Measurements from ENCODE around the gene ZMIZ1.

DNA sequence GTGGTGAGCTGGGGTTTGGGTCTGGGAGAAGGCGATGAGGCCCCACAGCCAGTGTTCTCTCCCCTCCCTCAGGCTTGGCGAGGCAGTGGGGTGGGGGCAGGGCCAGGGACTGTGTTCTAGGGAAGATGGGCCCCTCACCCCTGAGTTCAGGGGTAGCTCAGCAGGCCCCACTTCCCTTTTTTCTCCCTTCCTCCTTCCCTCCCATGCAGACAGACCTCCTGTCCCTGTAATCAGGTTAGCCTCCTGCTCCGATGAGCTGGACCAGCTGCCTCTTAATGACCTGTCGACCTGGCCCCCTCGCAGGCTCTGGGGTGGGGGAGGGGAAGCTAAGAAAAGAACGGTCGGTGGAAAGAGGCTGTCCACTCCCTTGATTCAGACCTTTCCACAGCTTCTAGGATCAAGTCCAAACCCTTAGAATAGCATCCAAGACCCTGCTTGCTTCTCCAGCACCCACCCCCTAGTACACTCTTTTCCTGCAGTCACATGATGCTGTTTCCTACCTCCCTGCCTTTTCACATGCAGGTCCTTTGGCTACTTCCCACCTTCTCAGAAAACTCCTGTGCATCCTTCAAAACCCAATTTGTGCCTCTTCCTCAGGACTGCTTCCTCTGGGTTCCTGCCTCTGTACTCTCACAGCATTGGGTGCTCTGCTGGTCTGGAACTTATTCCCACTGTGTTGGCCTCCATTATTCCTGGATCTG is 64.1 kb downstream of the ZMIZ1 start:
- no peak for TF ChIP-seq TRIM28 (IDR thresholded peaks at IDR 0.05; ENCODE audit: borderline replicate concordance, low read length)
- TF ChIP-seq ZNF140 (tag by site-specific recombination; IDR thresholded peaks at IDR 0.05): no peak
- TF ChIP-seq ZNF391 (tag by site-specific recombination; IDR thresholded peaks at IDR 0.05; ENCODE audit: borderline replicate concordance, low read depth): no peak
- no peak for TF ChIP-seq ZNF521 (tag by site-specific recombination; IDR thresholded peaks at IDR 0.05)
- no peak for TF ChIP-seq ZBTB48 (tag by site-specific recombination; IDR thresholded peaks at IDR 0.05)
- TF ChIP-seq, protein P1, sequence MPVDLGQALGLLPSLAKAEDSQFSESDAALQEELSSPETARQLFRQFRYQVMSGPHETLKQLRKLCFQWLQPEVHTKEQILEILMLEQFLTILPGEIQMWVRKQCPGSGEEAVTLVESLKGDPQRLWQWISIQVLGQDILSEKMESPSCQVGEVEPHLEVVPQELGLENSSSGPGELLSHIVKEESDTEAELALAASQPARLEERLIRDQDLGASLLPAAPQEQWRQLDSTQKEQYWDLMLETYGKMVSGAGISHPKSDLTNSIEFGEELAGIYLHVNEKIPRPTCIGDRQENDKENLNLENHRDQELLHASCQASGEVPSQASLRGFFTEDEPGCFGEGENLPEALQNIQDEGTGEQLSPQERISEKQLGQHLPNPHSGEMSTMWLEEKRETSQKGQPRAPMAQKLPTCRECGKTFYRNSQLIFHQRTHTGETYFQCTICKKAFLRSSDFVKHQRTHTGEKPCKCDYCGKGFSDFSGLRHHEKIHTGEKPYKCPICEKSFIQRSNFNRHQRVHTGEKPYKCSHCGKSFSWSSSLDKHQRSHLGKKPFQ (tag by site-specific recombination; IDR thresholded peaks at IDR 0.05): no peak
- no peak for TF ChIP-seq CTCF (tag by site-specific recombination; IDR thresholded peaks at IDR 0.05)
- no peak for TF ChIP-seq ZNF623 (tag by site-specific recombination; IDR thresholded peaks at IDR 0.05)
- TF ChIP-seq ZNF133 (tag by site-specific recombination; IDR thresholded peaks at IDR 0.05): no peak
- no peak for TF ChIP-seq ZNF626 (tag by site-specific recombination; IDR thresholded peaks at IDR 0.05)

Data from HEK293 (cell line).